Measurements from ENCODE around the gene EHBP1.
A peak's percentile ranks its signal among the peaks of the same experiment; 100 is the strongest.

EHBP1 gene

GRCh38 chr2:62991605-62992004, 286.1 kb downstream of the EHBP1 start:
- DNase-seq (ENCODE audit: low spot score), result no peak
- TF ChIP-seq CTCF (conservative IDR thresholded peaks at IDR 0.05; ENCODE audit: low read depth), result no peak
- ChIA-PET POLR2A (ENCODE audit: low non-redundant PET) (no interaction called here), CTCF (interaction anchor here (0.7 kb wide), 3 partner anchors 9 to 921 kb away, joined by 3 read pairs; no protein-coding TSS in a partner anchor)
- no peak overlapping the region for H3K27ac ChIP-seq

- CTCF ChIA-PET, result interaction anchor here (0.6 kb wide), 1 partner anchor 1550 kb away, joined by 3 read pairs; no protein-coding TSS in a partner anchor
- POLR2A ChIA-PET (ENCODE audit: low non-redundant PET), result no interaction called here
Observed at GRCh38 chr2:62992561-62992960, 287.0 kb downstream of the EHBP1 start.

GRCh38 chr2:62994206-62994605, 288.7 kb downstream of the EHBP1 start:
- DNase-seq (ENCODE audit: low spot score), result no peak
- CTCF ChIA-PET, result interaction anchor here (0.6 kb wide), 1 partner anchor 162 kb away, joined by 4 read pairs; no protein-coding TSS in a partner anchor
- POLR2A ChIA-PET (ENCODE audit: low non-redundant PET), result no interaction called here
- TF ChIP-seq CTCF (conservative IDR thresholded peaks at IDR 0.05; ENCODE audit: low read depth), result no peak
- H3K27ac ChIP-seq, result no peak overlapping the region

More at GRCh38 chr2:62992561-62992960, 287.0 kb downstream of the EHBP1 start:
- H3K27ac ChIP-seq, result no peak overlapping the region
- TF ChIP-seq CTCF (conservative IDR thresholded peaks at IDR 0.05; ENCODE audit: low read depth), result no peak
- no peak for DNase-seq (ENCODE audit: low spot score)

GRCh38 chr2:62996534-62997186, 291.1 kb downstream of the EHBP1 start:
- DNase-seq (ENCODE audit: low spot score), result no peak
- no peak overlapping the region for H3K27ac ChIP-seq
- CTCF ChIA-PET, result no interaction called here

GRCh38 chr2:62998949-62999348, 293.4 kb downstream of the EHBP1 start:
- peak; percentile 30 for DNase-seq (ENCODE audit: low spot score)
- no peak overlapping the region for H3K27ac ChIP-seq
- ChIA-PET CTCF (interaction anchor here (0.5 kb wide), 2 partner anchors 12 to 40 kb away, joined by 3 read pairs; no protein-coding TSS in a partner anchor), POLR2A (ENCODE audit: low non-redundant PET) (no interaction called here)
- no peak for TF ChIP-seq CTCF (conservative IDR thresholded peaks at IDR 0.05; ENCODE audit: low read depth)

More at GRCh38 chr2:62996534-62997186, 291.1 kb downstream of the EHBP1 start:
- POLR2A ChIA-PET (ENCODE audit: low non-redundant PET), result no interaction called here
- TF ChIP-seq CTCF (conservative IDR thresholded peaks at IDR 0.05; ENCODE audit: low read depth), result no peak

- ChIA-PET CTCF (no interaction called here), POLR2A (ENCODE audit: low non-redundant PET) (no interaction called here)
- peak overlapping the region; percentile 76 for H3K27ac ChIP-seq
- no peak for TF ChIP-seq CTCF (conservative IDR thresholded peaks at IDR 0.05; ENCODE audit: low read depth)
- DNase-seq (ENCODE audit: low spot score), result peak; percentile 81
Observed at GRCh38 chr2:62999905-63000304, 294.4 kb downstream of the EHBP1 start.
